DOHH2 (cell line): ENCODE data around the gene YPEL5.

Source experiments
- EZH2phosphoT487 ChIP-seq: fragments of 200-600 bp; sonication (generic); IDR thresholded peaks from 2 replicates; pipeline ENCODE4 v1.6.1; 2017; ENCODE audit warnings: borderline replicate concordance, mild to moderate bottlenecking, antibody characterized with exemption, low read length, moderate library complexity, mixed read lengths
- TF ChIP-seq, protein P1 (sequence below): fragments of 200-600 bp; sonication (generic); IDR thresholded peaks from one replicate; pipeline ENCODE4 v1.5.1; 2014; ENCODE audit warnings: antibody characterized with exemption, mild to moderate bottlenecking, low read depth, low read length; ENCODE audit not compliant: poor library complexity, severe bottlenecking

DNA sequence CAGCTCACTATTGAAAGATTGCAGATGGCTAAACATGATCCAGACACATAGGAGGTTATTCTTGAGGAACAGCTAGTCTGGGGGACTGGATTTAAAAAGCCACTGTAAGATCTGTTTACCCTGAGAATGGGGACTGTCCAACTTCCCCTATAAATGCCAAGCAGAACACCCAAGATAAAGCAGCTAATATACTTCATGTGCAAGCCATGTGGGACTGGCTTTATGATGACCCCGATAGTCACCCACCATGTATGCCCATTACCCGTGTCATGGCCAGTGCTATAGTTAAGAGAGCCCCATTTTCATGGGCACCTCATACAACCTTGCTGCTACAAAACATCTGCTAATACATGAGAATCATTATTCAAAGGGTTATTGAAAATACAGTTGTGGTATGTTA is 16.0 kb downstream of the YPEL5 start:
- TF ChIP-seq, protein P1, sequence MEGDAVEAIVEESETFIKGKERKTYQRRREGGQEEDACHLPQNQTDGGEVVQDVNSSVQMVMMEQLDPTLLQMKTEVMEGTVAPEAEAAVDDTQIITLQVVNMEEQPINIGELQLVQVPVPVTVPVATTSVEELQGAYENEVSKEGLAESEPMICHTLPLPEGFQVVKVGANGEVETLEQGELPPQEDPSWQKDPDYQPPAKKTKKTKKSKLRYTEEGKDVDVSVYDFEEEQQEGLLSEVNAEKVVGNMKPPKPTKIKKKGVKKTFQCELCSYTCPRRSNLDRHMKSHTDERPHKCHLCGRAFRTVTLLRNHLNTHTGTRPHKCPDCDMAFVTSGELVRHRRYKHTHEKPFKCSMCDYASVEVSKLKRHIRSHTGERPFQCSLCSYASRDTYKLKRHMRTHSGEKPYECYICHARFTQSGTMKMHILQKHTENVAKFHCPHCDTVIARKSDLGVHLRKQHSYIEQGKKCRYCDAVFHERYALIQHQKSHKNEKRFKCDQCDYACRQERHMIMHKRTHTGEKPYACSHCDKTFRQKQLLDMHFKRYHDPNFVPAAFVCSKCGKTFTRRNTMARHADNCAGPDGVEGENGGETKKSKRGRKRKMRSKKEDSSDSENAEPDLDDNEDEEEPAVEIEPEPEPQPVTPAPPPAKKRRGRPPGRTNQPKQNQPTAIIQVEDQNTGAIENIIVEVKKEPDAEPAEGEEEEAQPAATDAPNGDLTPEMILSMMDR = no peak
- TF ChIP-seq EZH2phosphoT487 = no peak
